WTC11 (cell line): ENCODE data around the gene DMC1. TPM values are rescaled to one million over a fixed set of nuclear protein-coding genes. Genes with fewer than 3 reads are reported as not detected.

Source experiments
- ATAC-seq: fragments of 200-7000 bp; cut with Tn5 transposase; 2 replicates; pipeline ENCODE4 v1.10.0; 2021; ENCODE audit warnings: mild to moderate bottlenecking, moderate library complexity
- CTCF ChIA-PET: fragments of 300-600 bp; sonication (Branson Sonifier 250); formaldehyde crosslinking; loops from one replicate; lab custom pipeline; 2021; ENCODE audit warnings: antibody characterized with exemption; lab: Charles Lee
- POLR2A ChIA-PET: fragments of 350-600 bp; sonication (Branson Sonifier 250); formaldehyde crosslinking; loops from one replicate; lab custom pipeline; 2021; ENCODE audit warnings: antibody characterized with exemption; lab: Charles Lee
- DNase-seq: peaks from one replicate; pipeline ENCODE4 v3.0.0; 2021; ENCODE audit warnings: low spot score
- H3K27ac Mint-ChIP-seq: 2 replicates; pipeline ENCODE4 v1.8.0; 2021; ENCODE audit warnings: mixed read lengths
- H3K27me3 Mint-ChIP-seq: 2 replicates; pipeline ENCODE4 v1.8.0; 2021; ENCODE audit warnings: low read depth, mild to moderate bottlenecking, moderate library complexity, mixed read lengths
- H3K36me3 Mint-ChIP-seq: 2 replicates; pipeline ENCODE4 v1.8.0; 2021; ENCODE audit warnings: mixed read lengths
- H3K4me1 Mint-ChIP-seq: 2 replicates; pipeline ENCODE4 v1.8.0; 2022; ENCODE audit warnings: mixed read lengths
- H3K4me3 Mint-ChIP-seq: 2 replicates; pipeline ENCODE4 v1.8.0; 2021; ENCODE audit warnings: mild to moderate bottlenecking, moderate library complexity, mixed read lengths
- H3K9me3 Mint-ChIP-seq: 2 replicates; pipeline ENCODE4 v1.8.0; 2021; ENCODE audit warnings: mixed read lengths
- CBFB ChIP-seq: sonication (generic); formaldehyde crosslinking; IDR thresholded peaks from 2 replicates; pipeline ENCODE4 v1.8.1; 2022; ENCODE audit warnings: mild to moderate bottlenecking, low read depth, missing genetic modification reagents
- CDX4 ChIP-seq: fragments of 250-450 bp; sonication (Bioruptor Pico); IDR thresholded peaks from 2 replicates; pipeline ENCODE4 v1.9.0; 2021; ENCODE audit warnings: moderate library complexity, mild to moderate bottlenecking, inconsistent platforms, borderline replicate concordance
- CREB1 ChIP-seq: sonication (generic); formaldehyde crosslinking; IDR thresholded peaks from 2 replicates; pipeline ENCODE4 v1.8.0; 2023; ENCODE audit warnings: mild to moderate bottlenecking, missing genetic modification reagents
- E2F5 ChIP-seq: sonication (generic); formaldehyde crosslinking; IDR thresholded peaks from 2 replicates; pipeline ENCODE4 v1.8.1; 2022; ENCODE audit warnings: mild to moderate bottlenecking, moderate library complexity, missing genetic modification reagents
- EMX1 ChIP-seq: fragments of 250-450 bp; sonication (Bioruptor Pico); IDR thresholded peaks from 2 replicates; pipeline ENCODE4 v1.8.0; 2021; ENCODE audit warnings: mild to moderate bottlenecking
- ESRRA ChIP-seq: sonication (generic); formaldehyde crosslinking; IDR thresholded peaks from 2 replicates; pipeline ENCODE4 v1.8.1; 2022; ENCODE audit warnings: mild to moderate bottlenecking, missing genetic modification reagents, borderline replicate concordance
- HMGA2 ChIP-seq: fragments of 250-450 bp; sonication (Bioruptor Pico); IDR thresholded peaks from 2 replicates; pipeline ENCODE4 v1.4.0; 2021; ENCODE audit warnings: mild to moderate bottlenecking, moderate library complexity
- KAT7 ChIP-seq: sonication (generic); formaldehyde crosslinking; IDR thresholded peaks from 2 replicates; pipeline ENCODE4 v1.8.1; 2023; ENCODE audit warnings: missing genetic modification reagents, mild to moderate bottlenecking, borderline replicate concordance
- MLX ChIP-seq: sonication (generic); formaldehyde crosslinking; IDR thresholded peaks from 2 replicates; pipeline ENCODE4 v1.8.1; 2023; ENCODE audit warnings: mild to moderate bottlenecking, missing genetic modification reagents, moderate library complexity
- MYBL2 ChIP-seq: sonication (generic); formaldehyde crosslinking; IDR thresholded peaks from 2 replicates; pipeline ENCODE4 v1.8.1; 2023; ENCODE audit warnings: mild to moderate bottlenecking, moderate library complexity, missing genetic modification reagents
- NR1H2 ChIP-seq: sonication (generic); formaldehyde crosslinking; IDR thresholded peaks from 2 replicates; pipeline ENCODE4 v1.9.0; 2021; ENCODE audit warnings: mild to moderate bottlenecking, moderate library complexity, missing genetic modification reagents
- STAT6 ChIP-seq: sonication (generic); formaldehyde crosslinking; conservative IDR thresholded peaks from 2 replicates; pipeline ENCODE4 v1.8.1; 2023; ENCODE audit warnings: mild to moderate bottlenecking, low read depth, missing genetic modification reagents, moderate library complexity
- TCF7 ChIP-seq: sonication (generic); formaldehyde crosslinking; IDR thresholded peaks from 2 replicates; pipeline ENCODE4 v1.8.0; 2022; ENCODE audit warnings: mild to moderate bottlenecking, low read depth, missing genetic modification reagents, moderate library complexity
- TP53 ChIP-seq: sonication (generic); formaldehyde crosslinking; IDR thresholded peaks from 2 replicates; pipeline ENCODE4 v1.8.1; 2023; ENCODE audit warnings: mild to moderate bottlenecking, missing genetic modification reagents
- USF1 ChIP-seq: sonication (generic); formaldehyde crosslinking; IDR thresholded peaks from 2 replicates; pipeline ENCODE4 v1.8.0; 2022; ENCODE audit warnings: mild to moderate bottlenecking, missing genetic modification reagents
- ZMAT4 ChIP-seq: fragments of 250-450 bp; sonication (Bioruptor Pico); IDR thresholded peaks from 2 replicates; pipeline ENCODE4 v1.9.0; 2021; ENCODE audit warnings: mild to moderate bottlenecking
- ZNF281 ChIP-seq: sonication (generic); formaldehyde crosslinking; IDR thresholded peaks from 2 replicates; pipeline ENCODE4 v1.8.0; 2023; ENCODE audit warnings: mild to moderate bottlenecking, missing genetic modification reagents
- ZNF317 ChIP-seq: sonication (generic); formaldehyde crosslinking; IDR thresholded peaks from 2 replicates; pipeline ENCODE4 v1.8.1; 2023; ENCODE audit warnings: low read depth, mild to moderate bottlenecking, moderate library complexity, missing genetic modification reagents, borderline replicate concordance
- ZNF423 ChIP-seq: fragments of 250-450 bp; sonication (Bioruptor Pico); IDR thresholded peaks from 2 replicates; pipeline ENCODE4 v2.1.2; 2022; ENCODE audit warnings: mild to moderate bottlenecking, moderate library complexity
- ZNF671 ChIP-seq: fragments of 250-450 bp; sonication (Bioruptor Pico); IDR thresholded peaks from 2 replicates; pipeline ENCODE4 v1.8.0; 2021; ENCODE audit warnings: mild to moderate bottlenecking
- total RNA-seq: library from RNA; stranded (reverse); gene quantifications from 3 replicates; pipeline ENCODE4 v1.2.3, GENCODE V29; 2021

DMC1 gene
- total RNA-seq, 1 experiment from 2014 or later = 4.3 TPM

GRCh38 chr22:38524429-38524828, 45.6 kb downstream of the DMC1 start:
- no peak overlapping the region for H3K4me3 Mint-ChIP-seq
- H3K4me1 Mint-ChIP-seq = no peaks in the 10 kb centered on the region
- CTCF ChIA-PET = no interaction called here
- POLR2A ChIA-PET = no interaction called here
- no peak for DNase-seq
- H3K27ac Mint-ChIP-seq = peak overlapping the region; percentile 2; the same call in 1 of the 2 replicates
- ATAC-seq = no peak
- TF ChIP-seq USF1 (CRISPR knock-in tag) (no peak), E2F5 (CRISPR knock-in tag) (no peak), STAT6 (CRISPR knock-in tag) (no peak), CDX4 (CRISPR knock-in tag) (no peak), CBFB (CRISPR knock-in tag) (no peak), CREB1 (CRISPR knock-in tag) (no peak)
- no peaks in the 10 kb centered on the region for H3K9me3 Mint-ChIP-seq
- no peaks in the 10 kb centered on the region for H3K36me3 Mint-ChIP-seq
- H3K27me3 Mint-ChIP-seq = no peaks in the 10 kb centered on the region; the same call in 1 of the 2 replicates

GRCh38 chr22:38523479-38523878, 46.5 kb downstream of the DMC1 start:
- no peaks in the 10 kb centered on the region; the same call in 1 of the 2 replicates for H3K27me3 Mint-ChIP-seq
- ATAC-seq = no peak
- TF ChIP-seq MLX (CRISPR knock-in tag) (no peak), ZNF671 (CRISPR knock-in tag) (no peak), MYBL2 (no peak)
- TF ChIP-seq, all 79 proteins: peak for 0
- H3K9me3 Mint-ChIP-seq = no peaks in the 10 kb centered on the region
- ChIA-PET POLR2A (interaction anchor here (1.5 kb wide), 1 partner anchor 47 kb away, joined by 4 read pairs; no protein-coding TSS in a partner anchor), CTCF (interaction anchor here (1.1 to 1.5 kb wide), 2 partner anchors 47 to 49 kb away, joined by 3 to 5 read pairs; partner anchors contain the start of gene DMC1)
- H3K4me1 Mint-ChIP-seq = no peaks in the 10 kb centered on the region
- H3K27ac Mint-ChIP-seq = no peak overlapping the region
- no peak overlapping the region for H3K4me3 Mint-ChIP-seq
- no peak for DNase-seq
- H3K36me3 Mint-ChIP-seq = no peaks in the 10 kb centered on the region

- Mint-ChIP-seq H3K9me3 (no peaks in the 10 kb centered on the region), H3K4me1 (no peaks in the 10 kb centered on the region), H3K27ac (no peak overlapping the region), H3K4me3 (no peak overlapping the region), H3K36me3 (no peaks in the 10 kb centered on the region), H3K27me3 (no peaks in the 10 kb centered on the region; the same call in none of the 2 replicates)
- ATAC-seq = no peak
- POLR2A ChIA-PET = interaction anchor here (1.5 kb wide), 1 partner anchor 48 kb away, joined by 4 read pairs; no protein-coding TSS in a partner anchor
- CTCF ChIA-PET = interaction anchor here (1.1 to 1.5 kb wide), 2 partner anchors 47 to 49 kb away, joined by 3 to 5 read pairs; partner anchors contain the start of gene DMC1
- no peak for DNase-seq
- TF ChIP-seq TCF7 (no peak), ZNF281 (CRISPR knock-in tag) (no peak), ZNF317 (CRISPR knock-in tag) (no peak), ZNF423 (CRISPR knock-in tag) (no peak), E2F5 (CRISPR knock-in tag) (no peak), ESRRA (CRISPR knock-in tag) (no peak), CBFB (CRISPR knock-in tag) (no peak), EMX1 (CRISPR knock-in tag) (no peak), ZMAT4 (CRISPR knock-in tag) (no peak), KAT7 (no peak), NR1H2 (CRISPR knock-in tag) (no peak), TP53 (CRISPR knock-in tag) (no peak), HMGA2 (CRISPR knock-in tag) (no peak), USF1 (CRISPR knock-in tag) (no peak)
Observed at GRCh38 chr22:38523029-38523428, 47.0 kb downstream of the DMC1 start.
